GM18526 (cell line): ENCODE measurements around the gene PSMB10.

Experiments used
- POLR2A ChIP-seq: IDR thresholded peaks from 3 replicates; pipeline ENCODE4 v1.6.1; 2011; ENCODE audit not compliant: insufficient read length; ENCODE audit errors: extremely low read depth

Gene PSMB10

DNA sequence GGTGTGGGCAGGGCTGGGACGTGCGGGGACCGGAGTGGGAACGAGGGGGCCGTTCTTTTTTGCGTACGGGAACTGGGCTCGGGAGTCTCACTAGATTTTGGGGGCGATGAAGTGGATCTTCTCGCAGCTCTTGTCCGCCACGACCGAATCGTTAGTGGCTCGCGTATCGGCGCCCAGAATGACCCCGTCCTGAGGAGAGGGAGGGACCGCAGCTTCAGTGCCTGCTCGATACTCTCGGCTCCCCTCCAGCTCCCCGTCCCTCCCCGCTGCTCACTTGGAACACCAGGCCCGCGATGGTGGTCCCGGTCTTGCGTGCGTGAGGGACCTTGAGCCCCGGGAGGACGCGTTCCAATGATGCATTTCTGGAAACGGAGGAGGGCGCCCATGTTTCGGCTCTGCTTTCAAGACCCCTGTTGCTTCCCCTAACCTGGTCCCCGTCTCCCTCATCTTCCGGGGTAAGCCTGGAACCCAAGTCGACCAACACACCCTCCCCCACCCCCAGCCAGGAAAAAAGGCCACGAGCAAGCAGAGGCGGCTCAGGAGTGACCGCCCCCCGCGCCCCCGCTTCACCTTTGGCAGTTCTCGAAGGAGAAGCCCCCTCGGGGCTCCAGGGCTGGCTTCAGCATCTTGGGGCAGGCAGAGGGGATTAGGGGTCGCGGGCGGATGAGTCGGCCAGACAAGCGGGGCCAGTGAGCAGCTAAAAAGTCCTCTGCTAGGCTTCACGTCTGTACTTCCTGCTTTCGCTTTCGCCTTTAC lies at the start of gene PSMB10:
TSS of gene PSMB10 (minus strand) at position 727 of the 756 bp plus-strand sequence. CDS start at position 626, 101 bp downstream.
- peak; percentile 83 for TF ChIP-seq POLR2A

DNA sequence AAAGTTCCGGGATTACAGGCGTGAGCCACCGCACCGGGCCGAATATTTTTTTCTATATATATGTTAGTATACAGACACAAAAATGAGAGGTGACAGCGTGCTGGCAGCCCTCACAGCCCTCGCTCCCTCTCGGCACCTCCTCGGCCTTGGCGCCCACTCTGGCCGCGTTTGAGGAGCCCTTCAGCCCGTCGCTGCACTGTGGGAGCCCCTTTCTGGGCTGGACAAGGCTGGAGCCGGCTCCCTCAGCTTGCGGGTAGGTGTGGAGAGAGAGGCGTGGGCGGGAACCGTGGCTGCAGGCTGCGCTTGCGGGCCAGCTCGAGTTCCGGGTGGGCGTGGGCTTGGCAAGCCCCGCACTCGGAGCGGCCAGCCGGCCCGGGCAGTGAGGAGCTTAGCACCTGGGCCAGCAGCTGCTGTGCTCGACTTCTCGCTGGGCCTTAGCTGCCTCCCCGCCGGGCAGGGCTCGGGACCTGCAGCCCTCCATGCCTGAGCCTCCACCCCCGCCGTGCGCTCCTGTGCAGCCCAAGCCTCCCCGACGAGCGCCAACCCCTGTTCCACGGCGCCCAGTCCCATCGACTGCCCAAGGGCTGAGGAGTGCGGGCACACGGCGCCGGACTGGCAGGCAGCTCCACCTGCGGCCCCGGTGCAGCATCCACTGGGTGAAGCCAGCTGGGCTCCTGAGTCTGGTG lies 45.5 kb upstream of the PSMB10 start:
- no peak for TF ChIP-seq POLR2A

DNA sequence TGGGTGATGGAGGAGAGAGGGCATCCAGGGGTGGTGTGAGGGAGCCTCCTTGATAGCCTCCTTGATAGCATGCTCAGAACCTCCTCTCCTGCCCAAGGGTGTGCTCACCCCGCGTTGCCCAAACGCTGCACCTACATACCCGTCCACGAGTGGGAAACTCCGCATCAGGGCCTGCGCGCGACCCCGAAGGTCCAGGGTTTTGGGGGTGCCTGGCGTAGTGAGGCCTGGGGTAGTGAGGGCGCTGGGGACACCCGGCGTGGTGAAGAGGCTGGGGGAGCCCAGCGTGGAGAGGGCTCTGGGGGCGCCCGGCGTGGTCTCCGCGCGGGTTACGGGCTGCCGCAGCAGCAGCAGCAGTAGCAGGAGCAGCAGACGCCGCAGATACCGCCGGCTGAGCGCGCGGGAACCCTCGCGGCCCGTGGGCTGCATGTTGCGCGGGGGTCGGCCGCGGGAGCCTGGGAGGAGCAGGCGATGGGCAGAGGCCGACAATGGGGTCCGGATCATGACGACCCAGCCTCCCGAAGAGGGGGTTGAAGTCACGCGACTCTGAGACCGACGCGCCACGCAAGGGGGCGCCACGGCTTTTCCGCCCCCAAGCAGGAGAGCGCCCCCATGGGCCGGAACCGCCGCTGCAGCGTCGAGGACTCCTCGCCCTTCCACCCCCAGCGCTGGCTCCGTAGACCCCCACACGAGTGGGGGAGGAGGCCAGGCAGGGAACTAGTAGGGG lies 43.5 kb upstream of the PSMB10 start, which contains the start of gene DPEP3:
TSS of gene DPEP3 (minus strand) at position 545 of the 724 bp plus-strand sequence. CDS start at position 426, 119 bp downstream.
- no peak for TF ChIP-seq POLR2A

DNA sequence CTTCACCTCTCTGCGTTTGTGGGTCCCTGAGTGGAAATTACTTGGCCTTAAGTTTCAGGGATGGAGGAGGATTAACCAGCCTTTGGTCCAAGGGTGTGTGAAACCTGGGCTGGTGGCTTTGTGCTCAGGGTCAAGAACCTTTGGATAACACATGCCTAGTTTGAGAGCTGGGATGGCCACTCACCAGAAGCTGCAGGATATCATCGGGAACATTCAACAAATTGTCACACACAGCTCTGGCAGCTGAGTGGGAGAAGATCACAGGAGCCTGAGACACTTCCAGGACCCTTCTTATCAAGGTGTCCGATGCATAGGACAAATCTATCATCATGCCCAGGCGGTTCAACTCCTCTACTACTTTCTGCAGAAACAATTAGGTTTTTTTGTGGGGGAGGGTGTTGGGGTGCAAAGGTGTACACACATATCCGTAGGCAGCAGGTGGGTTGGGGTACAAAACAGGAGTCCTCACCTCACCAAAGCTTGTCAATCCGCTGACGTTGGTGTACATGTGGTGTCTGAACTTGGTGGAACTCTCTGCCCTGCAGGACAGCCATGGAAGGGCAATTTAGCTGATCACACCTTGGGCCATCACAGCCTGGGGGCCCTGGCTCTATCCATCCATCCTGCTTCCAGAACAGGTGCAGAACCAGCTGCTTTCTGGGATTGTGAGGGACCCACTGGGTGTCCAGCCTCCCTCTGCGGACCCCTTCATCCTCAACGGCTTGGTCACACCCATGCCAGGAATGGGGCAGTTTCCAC lies 41.0 kb upstream of the PSMB10 start:
- TF ChIP-seq POLR2A: no peak

DNA sequence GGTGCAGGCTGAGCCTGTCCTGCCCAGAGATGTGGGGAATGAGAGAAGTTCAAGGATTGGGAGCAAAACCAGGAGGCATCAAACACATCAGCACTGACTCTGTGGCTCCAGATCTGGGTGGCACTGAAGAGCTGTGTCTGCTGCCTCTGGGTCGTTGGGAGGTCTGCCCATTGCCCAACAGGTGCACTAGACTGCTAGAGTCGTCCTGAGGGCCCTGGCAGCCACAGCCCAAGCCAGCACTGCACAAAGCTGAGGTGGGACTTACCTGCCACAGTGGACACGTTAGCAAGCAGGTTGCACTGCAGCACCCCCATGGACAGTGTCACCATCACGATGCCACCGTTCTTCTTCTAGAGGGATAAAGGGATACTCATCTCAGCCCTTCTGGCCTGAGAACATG lies 40.4 kb upstream of the PSMB10 start:
- TF ChIP-seq POLR2A: no peak

DNA sequence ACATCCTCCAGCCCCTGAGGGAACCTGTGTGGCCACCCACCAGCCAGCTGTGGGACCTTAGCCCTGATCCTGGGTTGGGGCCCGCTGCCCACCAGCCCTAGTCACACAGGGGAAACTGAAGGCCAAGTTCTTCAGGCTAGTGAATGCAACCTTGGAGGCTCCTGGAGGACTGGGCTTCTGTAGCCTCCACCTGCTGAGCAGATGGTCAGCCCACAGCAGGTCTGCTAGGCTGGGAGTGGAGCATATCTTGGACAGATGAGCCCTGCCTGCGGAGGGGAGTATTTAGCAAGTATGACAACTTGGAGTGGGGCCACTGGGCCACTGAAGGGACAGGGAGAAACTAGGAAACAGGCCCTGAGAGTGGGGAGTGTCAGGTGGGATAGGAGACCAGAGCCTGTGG lies 39.6 kb upstream of the PSMB10 start:
- no peak for TF ChIP-seq POLR2A

DNA sequence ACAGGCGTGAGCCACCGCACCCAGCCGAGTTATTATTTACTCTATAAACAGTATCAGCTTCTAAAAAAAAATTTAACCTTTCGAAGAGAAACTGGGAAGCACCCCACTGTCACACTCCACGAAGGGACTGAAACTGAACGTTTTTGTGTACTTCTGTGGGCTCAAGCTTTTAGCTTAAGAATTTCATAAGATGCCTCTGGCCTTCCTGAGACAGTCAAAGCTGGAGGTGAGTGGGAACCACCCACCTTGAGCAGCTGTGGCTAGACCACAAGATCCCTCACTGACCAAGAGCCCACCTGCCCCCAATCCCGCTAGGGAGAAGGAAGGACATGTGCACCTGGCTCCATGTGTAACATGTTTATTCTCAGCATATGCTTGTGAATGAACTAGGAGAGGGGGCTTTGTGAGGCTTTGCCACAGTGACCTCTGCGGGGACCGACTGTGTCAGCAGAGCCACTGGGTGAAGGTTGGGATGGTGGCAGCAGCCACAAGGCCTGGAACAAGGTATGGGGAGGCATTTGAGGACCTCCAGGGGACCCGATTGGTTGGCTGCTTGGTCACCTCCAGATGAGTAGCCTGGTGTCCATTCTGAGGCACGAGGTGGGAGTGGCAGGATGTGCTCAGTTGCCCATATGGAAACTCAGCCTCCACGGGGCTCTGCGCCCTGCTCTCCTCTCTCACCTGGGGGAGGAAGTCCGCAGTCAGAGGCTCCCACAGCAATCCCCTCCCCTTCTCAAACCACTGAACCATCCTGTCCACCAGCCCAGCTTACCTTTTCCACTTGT lies 38.9 kb upstream of the PSMB10 start:
- TF ChIP-seq POLR2A: no peak

DNA sequence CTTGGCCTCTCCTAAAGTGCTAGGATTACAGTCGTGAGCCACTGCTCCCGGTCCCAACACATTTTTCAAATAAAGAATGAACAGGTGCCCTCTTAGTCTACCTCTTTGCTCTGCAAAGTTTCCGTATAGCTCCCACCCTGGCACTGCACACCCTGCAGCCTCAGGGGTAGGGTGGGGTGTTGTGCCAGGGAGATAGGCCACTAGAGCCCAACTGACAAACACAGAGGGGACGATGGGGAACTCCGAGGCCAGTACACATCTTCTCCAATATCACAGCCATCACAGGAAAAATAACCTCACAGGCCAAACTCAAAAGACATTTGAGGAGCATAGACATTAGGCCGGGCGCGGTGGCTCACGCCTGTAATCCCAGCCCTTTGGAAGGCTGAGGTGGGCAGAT lies 34.5 kb upstream of the PSMB10 start:
- no peak for TF ChIP-seq POLR2A

DNA sequence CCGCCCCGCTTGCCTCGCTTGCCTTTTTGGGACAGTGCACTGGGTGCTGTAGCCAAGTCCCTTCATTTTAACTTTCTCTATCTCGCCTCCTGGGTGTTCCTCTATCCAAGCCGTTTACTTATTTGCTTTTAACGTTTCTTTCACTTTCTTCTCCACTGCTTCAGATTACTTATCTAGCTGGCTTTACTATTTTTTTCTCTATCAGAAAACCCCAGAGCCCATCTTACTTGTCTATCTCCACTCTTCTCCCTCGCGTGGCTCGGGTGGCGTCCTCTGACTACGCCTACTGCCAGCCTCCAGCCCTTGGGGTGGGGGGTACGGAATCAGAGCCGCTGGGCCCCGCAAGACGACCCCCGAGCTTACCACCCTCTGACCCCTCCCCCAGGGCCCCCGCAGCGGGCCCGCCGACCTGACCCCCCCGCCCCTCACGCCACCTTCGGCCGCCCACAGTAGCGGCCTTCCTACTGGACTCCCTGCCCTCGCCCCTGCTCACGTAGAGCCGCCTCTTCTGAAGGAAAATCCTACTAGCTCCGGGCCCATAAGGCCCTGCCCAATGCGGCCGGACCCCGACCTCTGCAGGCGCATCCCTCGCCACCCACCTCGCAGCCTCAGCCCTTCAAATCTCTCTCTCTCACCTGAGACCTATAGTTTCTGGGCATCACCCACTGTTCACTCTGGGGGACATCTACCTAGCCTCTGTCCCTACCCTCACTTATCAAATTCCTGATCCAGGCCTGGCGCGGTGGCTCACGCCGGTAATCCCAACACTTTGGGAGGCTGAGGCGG lies 32.8 kb upstream of the PSMB10 start:
- TF ChIP-seq POLR2A: no peak

DNA sequence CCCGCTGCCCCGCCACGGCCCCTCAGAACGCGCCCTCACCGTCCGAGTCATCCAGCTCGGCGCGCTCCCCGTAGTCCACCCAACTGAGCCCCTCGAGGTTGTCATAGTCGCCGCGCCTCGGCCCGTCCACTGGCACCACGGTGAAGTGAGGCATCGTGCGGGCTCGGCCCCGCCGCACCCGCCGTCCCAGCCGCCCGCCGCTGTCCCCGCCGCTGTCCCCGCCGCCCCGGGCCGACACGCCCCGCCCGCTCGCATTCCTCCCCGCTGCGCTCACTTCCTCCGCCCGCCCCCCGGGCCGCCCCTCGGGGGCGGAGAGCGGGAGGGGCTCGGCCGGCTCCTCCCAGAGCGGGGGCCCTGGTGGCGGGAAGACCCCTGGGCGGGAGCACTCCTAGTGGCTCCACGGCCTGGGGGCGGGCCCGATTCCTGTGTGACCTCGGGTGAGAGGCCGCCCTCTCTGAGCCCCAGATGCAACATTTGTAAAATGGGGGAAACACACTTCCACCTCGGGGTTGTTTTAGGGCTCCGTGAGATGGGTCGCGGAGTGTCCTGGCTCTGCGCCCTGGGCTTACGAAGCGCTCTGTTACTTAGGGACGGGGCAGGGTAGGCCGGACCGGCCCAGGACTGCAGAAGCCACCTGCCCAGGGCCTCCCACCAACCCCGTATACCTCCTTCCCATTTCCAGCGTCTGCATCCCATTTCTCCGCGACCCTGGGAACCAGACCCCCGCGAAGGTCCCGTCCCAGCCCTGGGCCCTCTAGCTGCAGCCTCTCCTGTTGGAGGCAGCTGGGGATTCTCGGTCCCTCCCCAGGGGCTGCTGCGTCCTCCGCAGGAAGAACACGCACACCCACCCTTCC lies 32.0 kb upstream of the PSMB10 start, which contains the start of gene SLC12A4:
TSS of gene SLC12A4 (minus strand) at position 238 of the 854 bp plus-strand sequence. CDS start at position 154, 84 bp downstream.
- TF ChIP-seq POLR2A: peak; percentile 55

DNA sequence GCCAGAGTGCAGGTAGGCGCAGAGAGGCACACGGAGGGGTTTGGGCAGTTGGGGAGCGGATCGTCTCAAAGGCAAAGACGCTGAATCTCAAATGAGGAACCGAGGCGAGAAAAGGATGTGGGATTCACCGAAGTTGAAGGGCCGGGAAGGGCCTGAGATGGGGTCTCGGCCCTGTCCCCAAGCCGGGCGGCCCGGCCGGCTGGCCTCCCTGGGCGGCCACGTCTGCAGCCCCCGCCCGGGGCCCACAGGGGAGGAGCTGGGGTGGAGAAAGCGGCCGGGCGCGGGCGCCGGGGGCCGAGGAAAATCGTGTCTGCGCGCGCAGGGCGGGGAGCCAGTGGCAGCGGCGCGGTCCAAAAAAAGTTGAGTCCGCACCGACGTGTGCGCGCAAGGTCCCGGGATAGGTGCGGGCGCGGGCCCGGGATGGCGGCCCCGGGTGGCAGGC lies 31.3 kb upstream of the PSMB10 start:
- TF ChIP-seq POLR2A: no peak

DNA sequence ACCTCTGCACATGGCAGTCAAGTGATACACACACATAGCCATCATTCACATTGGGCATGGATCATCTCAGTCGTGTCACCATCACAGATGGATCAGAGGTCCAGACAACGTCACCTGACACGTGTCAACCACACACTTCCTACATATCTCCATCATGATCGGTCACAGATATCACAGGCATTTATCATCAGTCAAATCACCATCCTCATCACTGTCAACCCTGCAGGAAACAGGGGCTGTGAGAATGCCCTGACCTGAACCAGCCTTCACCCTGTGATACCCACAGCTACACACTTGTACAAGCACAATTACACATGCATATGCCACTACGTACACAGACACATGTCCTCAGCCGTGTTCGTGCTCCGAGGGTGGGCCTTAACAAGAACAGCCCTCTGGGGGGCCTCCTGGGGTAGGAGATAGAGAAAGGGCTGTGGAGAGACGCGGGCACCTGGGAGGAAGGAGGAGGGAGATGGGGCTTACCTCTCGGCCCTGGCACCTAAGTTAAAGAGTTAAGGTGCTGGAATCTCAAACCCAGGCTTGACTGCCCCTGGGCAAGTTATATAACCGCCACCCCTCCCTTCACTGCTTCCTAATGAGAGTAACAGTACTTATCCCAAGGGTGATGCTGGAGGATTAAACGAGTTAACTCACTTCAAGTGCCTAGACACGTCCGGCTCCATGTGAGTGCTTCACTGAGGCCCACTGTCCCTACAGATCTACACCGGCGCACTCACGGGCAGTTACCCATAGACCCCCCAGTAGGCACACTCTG lies 30.7 kb upstream of the PSMB10 start:
- TF ChIP-seq POLR2A: no peak
